ENCODE data around the gene MALRD1. TPM values are rescaled to one million over a fixed set of nuclear protein-coding genes. Genes with fewer than 3 reads are reported as not detected.

The MALRD1 gene
- total RNA-seq, 1 experiment from 2014 or later, result not detected

GRCh38 chr10:19595212-19595845 is 546.7 kb downstream of the MALRD1 start:
- TF ChIP-seq TCF7L2 (IDR thresholded peaks at IDR 0.05; ENCODE audit: low read depth, low read length), result no peak
- Histone ChIP-seq H3K36me3 (ENCODE audit: control insufficient read depth, insufficient read depth, low read length) (no peaks in the 10 kb centered on the region), H3K27me3 (ENCODE audit: control insufficient read depth, insufficient read depth, low read length) (no peaks in the 10 kb centered on the region), H3K4me3 (ENCODE audit: low read depth in 2 of 2, low read length in 2 of 2) (no peak overlapping the region), H3K4me1 (ENCODE audit: control insufficient read depth, insufficient read depth, low read length) (no peaks in the 10 kb centered on the region), H3K27ac (ENCODE audit: low read length) (no peak overlapping the region), H3K9me3 (ENCODE audit: control insufficient read depth, insufficient read depth, low read depth, low read length) (no peaks in the 10 kb centered on the region)
- in situ Hi-C loops (cut with HindIII; ENCODE audit: low pct_unique_long_range_greater_than_20kb, low sequenced_read_pairs), result no loop called here
- intact Hi-C loops (cut with micrococcal nuclease; ENCODE audit: unreplicated experiment), result no loop called here
- ATAC-seq (no peak), DNase-seq (ENCODE audit: low read depth, low spot score) (no peak)
- BruUV-seq (replicated peaks), result no TSS peak
- POLR2A ChIA-PET, result no interaction called here
- CTCF ChIA-PET, result no interaction called here

- no peaks in the 10 kb centered on the region for H3K9me3 ChIP-seq (ENCODE audit: control insufficient read depth, insufficient read depth, low read depth, low read length)
- DNase-seq (ENCODE audit: low read depth, low spot score) (no peak), ATAC-seq (no peak)
- no peaks in the 10 kb centered on the region for H3K36me3 ChIP-seq (ENCODE audit: control insufficient read depth, insufficient read depth, low read length)
- H3K4me3 ChIP-seq (ENCODE audit: low read depth in 2 of 2, low read length in 2 of 2), result no peak overlapping the region
- TF ChIP-seq POLR2AphosphoS5 (IDR thresholded peaks at IDR 0.05; ENCODE audit: low read depth, low read length) (no peak), REST (IDR thresholded peaks at IDR 0.05; ENCODE audit: insufficient read depth in 1 of 2, low read depth in 2 of 2, low read length in 1 of 2) (no peak), CTCF (IDR thresholded peaks at IDR 0.05) (no peak), SIN3A (IDR thresholded peaks at IDR 0.05; ENCODE audit: borderline replicate concordance, insufficient read depth, low read depth, low read length) (no peak), TCF7L2 (IDR thresholded peaks at IDR 0.05; ENCODE audit: low read depth, low read length) (no peak)
- ChIA-PET POLR2A (no interaction called here), CTCF (no interaction called here)
- H3K27me3 ChIP-seq (ENCODE audit: control insufficient read depth, insufficient read depth, low read length), result no peaks in the 10 kb centered on the region
- intact Hi-C loops (cut with micrococcal nuclease; ENCODE audit: unreplicated experiment), result no loop called here
- H3K4me1 ChIP-seq (ENCODE audit: control insufficient read depth, insufficient read depth, low read length), result no peaks in the 10 kb centered on the region
- no TSS peak for BruUV-seq (replicated peaks)
- in situ Hi-C loops (cut with HindIII; ENCODE audit: low pct_unique_long_range_greater_than_20kb, low sequenced_read_pairs), result no loop called here
- H3K27ac ChIP-seq (ENCODE audit: low read length), result no peak overlapping the region
Measured at GRCh38 chr10:19605806-19606205, 557.2 kb downstream of the MALRD1 start.

DNA sequence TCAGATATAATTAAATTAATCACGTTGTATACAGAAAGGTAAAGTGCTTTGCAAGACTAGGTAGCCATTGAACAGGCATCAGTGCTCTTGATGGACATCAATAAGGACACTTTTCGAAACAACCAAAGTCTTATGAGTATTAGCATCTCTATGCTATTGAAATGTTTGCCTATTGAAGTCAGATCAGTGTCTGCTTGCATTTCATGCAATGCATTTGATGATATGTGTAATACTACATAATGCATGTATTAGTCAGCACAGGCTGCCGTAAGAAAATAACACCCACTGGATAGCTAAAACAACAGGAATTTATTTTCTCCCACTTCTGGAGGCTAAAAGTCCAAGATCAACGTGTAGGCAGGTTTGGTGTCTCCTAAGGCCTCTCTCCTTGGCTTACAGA is 558.4 kb downstream of the MALRD1 start:
- Histone ChIP-seq H3K36me3 (ENCODE audit: control insufficient read depth, insufficient read depth, low read length) (no peaks in the 10 kb centered on the region), H3K4me1 (ENCODE audit: control insufficient read depth, insufficient read depth, low read length) (no peaks in the 10 kb centered on the region), H3K27ac (ENCODE audit: low read length) (no peak overlapping the region), H3K27me3 (ENCODE audit: control insufficient read depth, insufficient read depth, low read length) (no peaks in the 10 kb centered on the region), H3K9me3 (ENCODE audit: control insufficient read depth, insufficient read depth, low read depth, low read length) (no peaks in the 10 kb centered on the region), H3K4me3 (ENCODE audit: low read depth in 2 of 2, low read length in 2 of 2) (no peak overlapping the region)
- DNase-seq (ENCODE audit: low read depth, low spot score) (no peak), ATAC-seq (no peak)
- no peak for TF ChIP-seq TCF7L2 (IDR thresholded peaks at IDR 0.05; ENCODE audit: low read depth, low read length)
- TF ChIP-seq REST (IDR thresholded peaks at IDR 0.05; ENCODE audit: insufficient read depth in 1 of 2, low read depth in 2 of 2, low read length in 1 of 2), result no peak
- TF ChIP-seq CTCF (IDR thresholded peaks at IDR 0.05), result no peak
- no peak for TF ChIP-seq SIN3A (IDR thresholded peaks at IDR 0.05; ENCODE audit: borderline replicate concordance, insufficient read depth, low read depth, low read length)
- no peak for TF ChIP-seq POLR2AphosphoS5 (IDR thresholded peaks at IDR 0.05; ENCODE audit: low read depth, low read length)
- in situ Hi-C loops (cut with HindIII; ENCODE audit: low pct_unique_long_range_greater_than_20kb, low sequenced_read_pairs), result no loop called here
- no TSS peak for BruUV-seq (replicated peaks)
- CTCF ChIA-PET, result no interaction called here
- intact Hi-C loops (cut with micrococcal nuclease; ENCODE audit: unreplicated experiment), result no loop called here
- POLR2A ChIA-PET, result no interaction called here

Data from Panc1 (cell line).